ENCODE data around the gene CCNDBP1.
"Not testable (repeated sequence)": the region's sequence is repeated elsewhere in the genome, so short reads cannot be mapped to it uniquely, and the experiment has no call there.

Gene CCNDBP1

DNA sequence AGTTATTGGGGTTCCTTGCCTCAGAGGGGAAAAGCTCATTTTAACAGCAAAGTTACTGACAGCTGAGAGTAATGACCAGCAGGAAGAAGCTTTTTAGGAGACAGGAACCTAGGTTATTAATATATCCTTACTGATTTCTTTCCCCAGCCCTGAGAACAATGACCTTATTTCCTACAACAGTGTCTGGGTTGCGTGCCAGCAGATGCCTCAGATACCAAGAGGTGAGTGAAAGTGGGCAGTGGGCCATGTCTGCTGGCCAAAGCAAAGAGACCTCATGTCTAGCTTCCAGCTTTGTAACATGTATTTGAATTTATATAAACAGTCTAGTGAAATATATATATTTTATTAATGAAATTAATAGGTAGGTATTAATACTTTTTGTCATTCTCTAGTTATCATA, 5.0 kb downstream of the CCNDBP1 start:
- Histone ChIP-seq H3K36me3 (peaks cover 61% of the 10 kb centered on the region), H3K4me3 (no peak overlapping the region), H3K27ac (no peak overlapping the region), H3K4me1 (peaks cover 16% of the 10 kb centered on the region), H3K9ac (no peak overlapping the region), H3K4me2 (no peak overlapping the region), H3K9me3 (no peaks in the 10 kb centered on the region), H3K27me3 (no peaks in the 10 kb centered on the region), H4K20me1 (peaks cover 20% of the 10 kb centered on the region; the same call in 1 of the 2 replicates)
- TF ChIP-seq Cebpa-rat (IDR thresholded peaks at IDR 0.05): no peak

GRCh38 chr15:43193710-43194109, 8.5 kb downstream of the CCNDBP1 start:
- H3K4me3 ChIP-seq: no peak overlapping the region
- H4K20me1 ChIP-seq: no peaks in the 10 kb centered on the region
- H3K9me3 ChIP-seq: peaks cover 21% of the 10 kb centered on the region
- H3K4me1 ChIP-seq: peaks cover 7% of the 10 kb centered on the region
- no peaks in the 10 kb centered on the region for H3K27me3 ChIP-seq
- H3K4me2 ChIP-seq: no peak overlapping the region
- no peak overlapping the region for H3K27ac ChIP-seq
- H3K36me3 ChIP-seq: peaks cover 88% of the 10 kb centered on the region
- no peak overlapping the region for H3K9ac ChIP-seq
- no peak for TF ChIP-seq Cebpa-rat (IDR thresholded peaks at IDR 0.05)

DNA sequence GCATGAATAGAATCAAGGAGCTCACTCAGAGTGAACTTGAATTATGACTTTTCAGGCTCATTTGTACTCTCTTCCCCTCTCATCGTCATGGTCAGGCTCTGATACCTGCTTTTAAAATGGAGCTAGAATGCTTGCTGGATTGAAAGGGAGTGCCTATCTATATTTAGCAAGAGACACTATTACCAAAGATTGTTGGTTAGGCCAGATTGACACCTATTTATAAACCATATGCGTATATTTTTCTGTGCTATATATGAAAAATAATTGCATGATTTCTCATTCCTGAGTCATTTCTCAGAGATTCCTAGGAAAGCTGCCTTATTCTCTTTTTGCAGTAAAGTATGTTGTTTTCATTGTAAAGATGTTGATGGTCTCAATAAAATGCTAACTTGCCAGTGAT, 9.6 kb downstream of the CCNDBP1 start:
- Histone ChIP-seq H3K27me3 (no peaks in the 10 kb centered on the region), H3K4me2 (no peak overlapping the region), H3K4me3 (no peak overlapping the region), H3K9ac (no peak overlapping the region), H3K36me3 (peaks cover 89% of the 10 kb centered on the region), H3K9me3 (peaks cover 32% of the 10 kb centered on the region), H3K4me1 (peaks cover 9% of the 10 kb centered on the region), H3K27ac (no peak overlapping the region), H4K20me1 (no peaks in the 10 kb centered on the region)
- TF ChIP-seq Cebpa-rat (IDR thresholded peaks at IDR 0.05): no peak

- H3K4me3 ChIP-seq: no peak overlapping the region
- peaks cover 67% of the 10 kb centered on the region for H3K36me3 ChIP-seq
- no peak for TF ChIP-seq Cebpa-rat (IDR thresholded peaks at IDR 0.05)
- H4K20me1 ChIP-seq: no peaks in the 10 kb centered on the region
- peaks cover 36% of the 10 kb centered on the region for H3K9me3 ChIP-seq
- no peaks in the 10 kb centered on the region for H3K27me3 ChIP-seq
- H3K4me1 ChIP-seq: peaks cover 11% of the 10 kb centered on the region
- H3K9ac ChIP-seq: no peak overlapping the region
- no peak overlapping the region for H3K4me2 ChIP-seq
- H3K27ac ChIP-seq: no peak overlapping the region
Measured at GRCh38 chr15:43196760-43197548, 11.8 kb downstream of the CCNDBP1 start.

DNA sequence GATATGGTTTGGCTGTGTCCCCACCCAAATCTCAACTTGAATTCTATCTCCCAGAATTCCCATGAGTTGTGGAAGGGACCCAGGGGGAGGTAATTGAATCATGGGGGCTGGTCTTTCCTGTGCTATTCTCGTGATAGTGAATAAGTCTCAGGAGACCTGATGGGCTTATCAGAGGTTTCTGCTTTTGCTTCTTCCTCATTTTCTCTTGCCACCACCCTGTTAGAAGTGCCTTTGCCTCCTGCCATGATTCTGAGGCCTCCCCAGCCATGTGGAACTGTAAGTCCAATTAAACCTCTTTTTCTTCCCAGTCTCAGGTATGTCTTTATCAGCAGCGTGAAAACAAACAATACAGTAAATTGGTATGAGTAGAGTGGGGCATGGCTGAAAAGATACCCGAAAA, 12.6 kb downstream of the CCNDBP1 start:
- H3K36me3 ChIP-seq: peaks cover 59% of the 10 kb centered on the region
- not testable (repeated sequence) for H4K20me1 ChIP-seq, H3K4me2 ChIP-seq, H3K27me3 ChIP-seq, H3K9ac ChIP-seq, H3K4me3 ChIP-seq, H3K27ac ChIP-seq
- peaks cover 11% of the 10 kb centered on the region for H3K4me1 ChIP-seq
- H3K9me3 ChIP-seq: peaks cover 36% of the 10 kb centered on the region

GRCh38 chr15:43198556-43198955, 13.4 kb downstream of the CCNDBP1 start:
- peaks cover 36% of the 10 kb centered on the region for H3K9me3 ChIP-seq
- not testable (repeated sequence) for H4K20me1 ChIP-seq, H3K4me2 ChIP-seq, H3K9ac ChIP-seq, H3K27ac ChIP-seq, H3K4me3 ChIP-seq, H3K27me3 ChIP-seq
- H3K36me3 ChIP-seq: peaks cover 52% of the 10 kb centered on the region
- peaks cover 11% of the 10 kb centered on the region for H3K4me1 ChIP-seq

DNA sequence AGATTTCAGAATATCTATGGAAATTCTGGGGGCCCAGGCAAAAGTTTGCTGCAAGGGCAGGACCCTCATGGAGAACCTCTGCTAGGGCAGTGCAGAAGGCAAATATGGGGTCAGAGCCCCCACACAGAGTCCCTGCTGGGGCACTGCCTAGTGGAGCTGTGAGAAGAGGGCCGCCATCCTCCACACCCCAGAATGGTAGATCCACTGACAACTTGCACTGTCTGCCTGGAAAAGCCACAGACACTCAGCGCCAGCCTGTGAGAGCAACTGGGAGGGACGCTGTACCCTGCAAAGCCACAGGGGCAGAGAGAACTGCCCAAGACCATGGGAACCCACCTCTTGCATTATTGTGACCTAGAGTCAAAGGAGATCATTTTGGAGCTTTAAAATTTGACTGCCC, 13.8 kb downstream of the CCNDBP1 start:
- Histone ChIP-seq H3K36me3 (peaks cover 52% of the 10 kb centered on the region), H3K27me3 (no peaks in the 10 kb centered on the region), H3K9ac (no peak overlapping the region), H3K4me1 (peaks cover 11% of the 10 kb centered on the region), H3K4me3 (no peak overlapping the region), H4K20me1 (no peaks in the 10 kb centered on the region), H3K9me3 (peaks cover 36% of the 10 kb centered on the region), H3K27ac (no peak overlapping the region), H3K4me2 (no peak overlapping the region)
- TF ChIP-seq Cebpa-rat (IDR thresholded peaks at IDR 0.05): no peak

- no peaks in the 10 kb centered on the region for H3K27me3 ChIP-seq
- peaks cover 36% of the 10 kb centered on the region for H3K9me3 ChIP-seq
- no peak overlapping the region for H3K27ac ChIP-seq
- no peaks in the 10 kb centered on the region for H4K20me1 ChIP-seq
- no peak overlapping the region for H3K4me3 ChIP-seq
- peaks cover 11% of the 10 kb centered on the region for H3K4me1 ChIP-seq
- no peak overlapping the region for H3K9ac ChIP-seq
- no peak for TF ChIP-seq Cebpa-rat (IDR thresholded peaks at IDR 0.05)
- peaks cover 43% of the 10 kb centered on the region for H3K36me3 ChIP-seq
- H3K4me2 ChIP-seq: no peak overlapping the region
Measured at GRCh38 chr15:43199945-43200488, 14.8 kb downstream of the CCNDBP1 start.

DNA sequence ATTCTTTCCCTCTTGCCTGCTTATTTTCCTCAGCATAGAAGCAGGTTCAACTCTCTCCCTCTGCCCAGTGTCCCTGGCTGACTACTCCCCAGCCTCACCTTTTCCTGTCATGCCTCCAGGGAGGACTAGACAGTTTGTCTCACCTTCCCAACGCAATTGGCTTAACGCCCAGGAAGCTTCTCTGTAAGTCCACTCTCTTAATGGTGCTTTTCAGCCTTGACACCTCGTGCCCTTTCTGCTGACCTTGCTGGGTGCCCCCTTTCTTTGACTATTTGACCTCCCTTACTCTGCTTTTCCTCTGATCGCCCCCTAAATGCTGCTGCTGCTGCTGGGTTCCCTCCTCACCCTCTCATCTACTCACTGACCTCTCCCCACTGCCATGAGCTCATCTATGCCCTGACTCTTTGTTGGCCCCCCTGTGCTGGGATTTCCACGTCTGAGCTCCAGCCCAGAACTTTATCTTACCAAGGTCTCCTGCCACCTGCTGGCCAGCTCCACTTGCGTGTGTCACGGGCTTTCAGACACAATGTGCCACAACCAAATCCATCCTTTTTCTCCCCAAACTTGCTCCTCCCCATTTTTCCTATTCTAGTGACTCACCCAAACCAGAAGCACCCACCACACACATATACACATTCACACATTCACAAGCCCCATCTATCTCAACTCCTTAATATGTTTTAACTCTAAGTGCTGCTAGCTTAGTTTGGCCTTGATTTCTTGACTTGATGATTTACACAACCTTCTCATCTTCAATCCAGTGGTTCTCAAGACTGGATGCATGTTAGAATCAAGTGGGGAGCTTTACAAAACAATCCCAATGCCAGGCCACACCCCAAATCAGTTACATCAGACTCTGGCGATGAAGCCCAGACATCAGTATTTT, 19.1 kb downstream of the CCNDBP1 start:
- Histone ChIP-seq H3K36me3 (peaks cover 3% of the 10 kb centered on the region; the same call in 1 of the 2 replicates), H3K4me2 (no peak overlapping the region), H3K27me3 (no peaks in the 10 kb centered on the region), H3K9me3 (peaks cover 9% of the 10 kb centered on the region), H3K27ac (no peak overlapping the region), H3K4me3 (no peak overlapping the region), H3K9ac (no peak overlapping the region), H3K4me1 (peaks cover 18% of the 10 kb centered on the region), H4K20me1 (no peaks in the 10 kb centered on the region)
- no peak for TF ChIP-seq Cebpa-rat (IDR thresholded peaks at IDR 0.05)

DNA sequence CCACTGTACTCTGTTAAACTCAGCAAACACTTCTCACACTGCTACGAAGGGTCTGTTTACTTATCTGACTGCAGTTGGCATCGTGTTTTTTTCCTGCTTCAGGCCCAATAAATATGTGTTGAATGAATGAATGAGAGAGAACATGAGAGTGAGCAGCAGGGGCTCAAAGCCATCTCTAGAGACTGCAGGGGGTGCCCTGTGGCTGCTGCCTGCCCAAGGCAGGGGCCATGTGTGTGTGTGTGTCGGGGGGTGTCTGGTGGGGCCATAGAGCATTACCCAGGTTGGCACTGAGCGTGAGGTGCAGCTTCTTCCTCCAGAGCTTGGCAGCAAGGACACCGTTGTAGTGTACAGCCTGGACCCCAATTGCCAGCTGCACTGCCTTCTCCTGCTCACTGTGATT, 20.9 kb downstream of the CCNDBP1 start:
- Histone ChIP-seq H3K27me3 (no peaks in the 10 kb centered on the region), H3K9me3 (no peaks in the 10 kb centered on the region), H3K9ac (no peak overlapping the region), H3K4me3 (no peak overlapping the region), H3K4me2 (no peak overlapping the region), H3K36me3 (no peaks in the 10 kb centered on the region), H3K4me1 (peaks cover 13% of the 10 kb centered on the region), H4K20me1 (no peaks in the 10 kb centered on the region), H3K27ac (no peak overlapping the region)
- TF ChIP-seq Cebpa-rat (IDR thresholded peaks at IDR 0.05): no peak
